PC-3 (cell line): Measurements from ENCODE around the gene TALDO1.

Source experiments
- CTCF ChIP-seq: fragments of 300-600 bp; sonication (generic); conservative IDR thresholded peaks from 2 replicates; pipeline ENCODE4 v1.5.1; 2017; ENCODE audit warnings: antibody characterized with exemption, low read depth, mild to moderate bottlenecking, low read length
- EZH2 ChIP-seq: fragments of 300-600 bp; sonication (generic); IDR thresholded peaks from one replicate; pipeline ENCODE4 v1.6.1; 2017; ENCODE audit warnings: antibody characterized with exemption, mild to moderate bottlenecking, low read length; ENCODE audit not compliant: unreplicated experiment

DNA sequence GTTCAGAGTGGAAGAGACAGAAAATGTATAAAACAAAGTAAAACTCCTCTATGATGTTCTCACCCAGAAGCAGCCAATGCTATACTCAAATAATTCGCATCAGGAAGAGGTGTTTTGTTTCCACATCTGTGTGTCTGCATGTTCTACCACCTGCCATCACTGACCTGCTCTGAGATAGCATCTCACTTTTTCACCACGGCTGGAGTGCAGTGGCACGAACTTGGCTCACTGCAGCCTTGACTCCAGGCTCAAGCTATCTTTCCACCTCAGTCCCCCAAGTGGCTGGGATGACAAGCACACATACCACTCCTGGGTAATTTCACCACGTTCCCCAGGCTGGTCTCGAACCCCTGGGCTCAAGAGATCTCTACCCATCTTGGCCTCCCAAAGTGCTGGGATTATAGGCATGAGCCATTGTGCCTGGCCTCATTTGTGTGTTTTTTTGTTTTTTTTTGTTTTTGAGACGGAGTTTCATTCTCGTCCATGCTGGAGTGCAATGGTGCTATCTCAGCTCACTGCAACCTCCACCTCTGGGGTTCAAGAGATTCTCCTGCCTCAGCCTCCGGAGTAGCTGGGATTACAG is 14.4 kb downstream of the TALDO1 start:
- TF ChIP-seq CTCF (no peak), EZH2 (no peak)
